T-cell (primary cell): ENCODE measurements around the gene PPP1R9B. TPM values are rescaled to one million over a fixed set of nuclear protein-coding genes. Genes with fewer than 3 reads are reported as not detected.
A peak's percentile ranks its signal among the peaks of the same experiment; 100 is the strongest.

Source experiments
- ATAC-seq, 4 experiments: fragments of 200-7000 bp in 3 of 4; fragments of 150-1000 bp in 1 of 4; cut with Tn5 transposase; replicated peaks in 1 of 4; 1 replicate in 3 of 4; 2 replicates in 1 of 4; pipeline ENCODE4 v1.10.0; 2021; ENCODE audit warnings: moderate library complexity in 3 of 4, mild to moderate bottlenecking in 2 of 4, moderate number of reproducible peaks in 1 of 4
- CTCF ChIA-PET, 2 donors: fragments of 300-600 bp; sonication (Branson Sonifier 250); formaldehyde crosslinking; loops; one replicate each; lab custom pipeline; 2022; ENCODE audit warnings: antibody characterized with exemption in 2 of 2; lab: Charles Lee
- POLR2A ChIA-PET, 2 donors: fragments of 300-600 bp; sonication (Branson Sonifier 250); formaldehyde crosslinking; loops; one replicate each; lab custom pipeline; 2022; ENCODE audit warnings: antibody characterized with exemption in 2 of 2; lab: Charles Lee
- DNase-seq, 35 experiments: peaks; one replicate each; pipeline versions ENCODE4 v3.0.0 to v3.0.0-alpha.2; 2013 to 2023
- H3K27ac ChIP-seq: one replicate; pipeline ENCODE4 v1.5.1; 2013; ENCODE audit warnings: low read length
- H3K27me3 ChIP-seq, 2 experiments: replicated peaks in 1 of 2; 1 replicate in 1 of 2; 2 replicates in 1 of 2; pipeline versions ENCODE4 v1.6.1 to v1.7.0; 2013; ENCODE audit warnings: low read length in 1 of 2, mixed read lengths in 1 of 2; ENCODE audit not compliant: control insufficient read depth in 2 of 2, insufficient read depth in 2 of 2; ENCODE audit errors: extremely low read depth in 1 of 2
- H3K36me3 ChIP-seq, 2 donors: 1 replicate in 1 of 2; 2 replicates in 1 of 2; pipeline versions ENCODE4 v1.6.1 to v1.7.0; 2013; ENCODE audit warnings: low read length in 1 of 2; ENCODE audit not compliant: control insufficient read depth in 2 of 2, insufficient read depth in 1 of 2; ENCODE audit errors: extremely low read depth in 1 of 2
- H3K4me1 ChIP-seq, 2 experiments: 1 replicate in 1 of 2; 2 replicates in 1 of 2; pipeline versions ENCODE4 v1.6.1 to v1.7.0; 2013; ENCODE audit warnings: low read length in 2 of 2, mixed read lengths in 1 of 2; ENCODE audit not compliant: insufficient read depth in 2 of 2, control insufficient read depth in 1 of 2; ENCODE audit errors: extremely low read depth in 1 of 2
- H3K4me3 ChIP-seq, 2 donors: 1 replicate in 1 of 2; 2 replicates in 1 of 2; pipeline versions ENCODE4 v1.5.1 to v1.7.0; 2013; ENCODE audit warnings: mild to moderate bottlenecking in 2 of 2, low read length in 1 of 2, moderate library complexity in 1 of 2; ENCODE audit not compliant: control insufficient read depth in 1 of 2; ENCODE audit errors: extremely low read depth in 1 of 2
- H3K9me3 ChIP-seq: 2 replicates; pipeline ENCODE4 v1.7.0; 2013
- H3K27ac Mint-ChIP-seq, 2 donors: one replicate each; pipeline ENCODE4 v1.8.0; 2020 to 2021; ENCODE audit warnings: mild to moderate bottlenecking in 2 of 2, mixed read lengths in 2 of 2
- H3K27me3 Mint-ChIP-seq, 2 donors: one replicate each; pipeline ENCODE4 v1.8.0; 2021 to 2022; ENCODE audit warnings: mixed read lengths in 2 of 2
- H3K36me3 Mint-ChIP-seq: one replicate; pipeline ENCODE4 v1.8.0; 2021; ENCODE audit warnings: mixed read lengths
- H3K4me1 Mint-ChIP-seq, 3 donors: one replicate each; pipeline ENCODE4 v1.8.0; 2020 to 2022; ENCODE audit warnings: mixed read lengths in 3 of 3, mild to moderate bottlenecking in 1 of 3
- H3K4me3 Mint-ChIP-seq, 3 donors: one replicate each; pipeline ENCODE4 v1.8.0; 2020 to 2022; ENCODE audit warnings: mild to moderate bottlenecking in 3 of 3, mixed read lengths in 3 of 3, moderate library complexity in 3 of 3
- H3K9me3 Mint-ChIP-seq, 3 donors: one replicate each; pipeline ENCODE4 v1.8.0; 2020 to 2022; ENCODE audit warnings: mixed read lengths in 3 of 3
- whole genome bisulfite sequencing: methylation state at CpG from one replicate; pipeline ENCODE4 v1.1.5; 2013; ENCODE audit warnings: missing lambda C conversion rate; ENCODE audit not compliant: insufficient coverage; 5-methylcytosine and 5-hydroxymethylcytosine counted together
- total RNA-seq, 35 experiments: library from RNA in 6 of 35; stranded (reverse) in 6 of 35; fragments of 120-200 nt in 1 of 35; gene quantifications; one replicate each; pipeline versions ENCODE4 v1.2.1 to v1.2.4 and lab custom pipeline; 2013 to 2026

Gene PPP1R9B
- total RNA-seq, 5 donors from 2014 or later (not counting 1 experiment from before 2014, with no cell fraction given): 69.5 to 95.9 (median 91.3) TPM

GRCh38 chr17:50103941-50104340 is 46.5 kb downstream of the PPP1R9B start:
- Histone ChIP-seq H3K27me3 (no peaks in the 10 kb centered on the region), H3K4me3 (no peak overlapping the region), H3K4me1 (peaks cover 0 to 10% of the 10 kb centered on the region in 2 experiments), H3K36me3 (peaks cover 17 to 54% of the 10 kb centered on the region in 2 donors), H3K9me3 (no peaks in the 10 kb centered on the region), H3K27ac (no peak overlapping the region)
- Mint-ChIP-seq H3K36me3 (peaks cover 27% of the 10 kb centered on the region), H3K27ac (no peak overlapping the region), H3K27me3 (no peaks in the 10 kb centered on the region), H3K9me3 (no peaks in the 10 kb centered on the region), H3K4me1 (peaks cover 7 to 9% (median 7%) of the 10 kb centered on the region in 3 donors), H3K4me3 (no peak overlapping the region)
- CTCF ChIA-PET: interaction anchor here in 1 of 2 donors (1.6 kb wide), 1 partner anchor 10 kb away, joined by 6 read pairs; no protein-coding TSS in a partner anchor
- ATAC-seq (no peak), DNase-seq (no peak)
- POLR2A ChIA-PET: no interaction called here
- 84% methylated on average over 4 of the region's 5 CpGs for WGBS

- POLR2A ChIA-PET: interaction anchor here in 1 of 2 donors (0.6 kb wide), 2 partner anchors 277 to 400 kb away, joined by 3 to 5 read pairs; no protein-coding TSS in a partner anchor
- CTCF ChIA-PET: interaction anchor here in 1 of 2 donors (0.6 to 1.6 kb wide), 2 partner anchors 9 to 79 kb away, joined by 3 to 6 read pairs; no protein-coding TSS in a partner anchor
- no peaks in the 10 kb centered on the region for H3K9me3 Mint-ChIP-seq
- H3K27ac Mint-ChIP-seq: no peak overlapping the region
- no peak for ATAC-seq
- H3K4me3 ChIP-seq: no peak overlapping the region
- H3K9me3 ChIP-seq: no peaks in the 10 kb centered on the region
- no peak overlapping the region for H3K4me3 Mint-ChIP-seq
- H3K4me1 ChIP-seq: peaks cover 0 to 10% of the 10 kb centered on the region in 2 experiments
- H3K27me3 Mint-ChIP-seq: no peaks in the 10 kb centered on the region
- peaks cover 15 to 55% of the 10 kb centered on the region in 2 donors for H3K36me3 ChIP-seq
- 92% methylated on average over 2 of the region's 2 CpGs for WGBS
- peaks cover 25% of the 10 kb centered on the region for H3K36me3 Mint-ChIP-seq
- H3K27ac ChIP-seq: no peak overlapping the region
- peaks cover 10 to 13% (median 11%) of the 10 kb centered on the region in 3 donors for H3K4me1 Mint-ChIP-seq
- H3K27me3 ChIP-seq: no peaks in the 10 kb centered on the region
- no peak for DNase-seq
Observed at GRCh38 chr17:50103252-50103651, 47.2 kb downstream of the PPP1R9B start.

GRCh38 chr17:50102164-50102991 is 48.1 kb downstream of the PPP1R9B start:
- Histone ChIP-seq H3K27me3 (no peaks in the 10 kb centered on the region), H3K4me3 (no peak overlapping the region), H3K27ac (no peak overlapping the region), H3K4me1 (peaks cover 0 to 12% of the 10 kb centered on the region in 2 experiments), H3K9me3 (no peaks in the 10 kb centered on the region), H3K36me3 (peaks cover 15 to 55% of the 10 kb centered on the region in 2 donors)
- ATAC-seq (no peak), DNase-seq (no peak)
- no peak overlapping the region for H3K4me3 Mint-ChIP-seq
- no peaks in the 10 kb centered on the region for H3K9me3 Mint-ChIP-seq
- CTCF ChIA-PET: no interaction called here
- POLR2A ChIA-PET: interaction anchor here in 1 of 2 donors (0.6 kb wide), 1 partner anchor 276 kb away, joined by 3 read pairs; no protein-coding TSS in a partner anchor
- WGBS: 82% methylated on average over 10 of the region's 15 CpGs
- H3K36me3 Mint-ChIP-seq: peaks cover 21% of the 10 kb centered on the region
- no peak overlapping the region for H3K27ac Mint-ChIP-seq
- peaks cover 11 to 17% (median 12%) of the 10 kb centered on the region in 3 donors for H3K4me1 Mint-ChIP-seq
- H3K27me3 Mint-ChIP-seq: no peaks in the 10 kb centered on the region

- ChIA-PET CTCF (no interaction called here), POLR2A (no interaction called here)
- H3K27ac Mint-ChIP-seq: no peak overlapping the region
- WGBS: 85% methylated on average over 14 of the region's 17 CpGs
- H3K27me3 Mint-ChIP-seq: no peaks in the 10 kb centered on the region
- Histone ChIP-seq H3K9me3 (no peaks in the 10 kb centered on the region), H3K27me3 (no peaks in the 10 kb centered on the region), H3K36me3 (peaks cover 15 to 49% of the 10 kb centered on the region in 2 donors), H3K4me1 (peaks cover 0 to 20% of the 10 kb centered on the region in 2 experiments), H3K27ac (no peak overlapping the region), H3K4me3 (no peak overlapping the region)
- ATAC-seq (no peak), DNase-seq (no peak)
- H3K9me3 Mint-ChIP-seq: no peaks in the 10 kb centered on the region
- H3K36me3 Mint-ChIP-seq: peaks cover 20% of the 10 kb centered on the region
- no peak overlapping the region for H3K4me3 Mint-ChIP-seq
- H3K4me1 Mint-ChIP-seq: peaks cover 19 to 26% (median 20%) of the 10 kb centered on the region in 3 donors
Observed at GRCh38 chr17:50101346-50102163, 48.9 kb downstream of the PPP1R9B start.

- Mint-ChIP-seq H3K4me3 (no peak overlapping the region), H3K4me1 (peaks cover 25 to 32% (median 26%) of the 10 kb centered on the region in 3 donors), H3K9me3 (no peaks in the 10 kb centered on the region), H3K27ac (no peak overlapping the region), H3K27me3 (no peaks in the 10 kb centered on the region), H3K36me3 (peaks cover 16% of the 10 kb centered on the region)
- H3K36me3 ChIP-seq: peaks cover 15 to 47% of the 10 kb centered on the region in 2 donors
- ChIA-PET POLR2A (no interaction called here), CTCF (no interaction called here)
- whole genome bisulfite sequencing: 90% methylated on average over 11 of the region's 15 CpGs
- H3K4me3 ChIP-seq: no peak overlapping the region
- DNase-seq (no peak), ATAC-seq (no peak)
- no peaks in the 10 kb centered on the region for H3K27me3 ChIP-seq
- H3K27ac ChIP-seq: no peak overlapping the region
- peaks cover 2 to 26% of the 10 kb centered on the region in 2 experiments for H3K4me1 ChIP-seq
- H3K9me3 ChIP-seq: no peaks in the 10 kb centered on the region
Observed at GRCh38 chr17:50100921-50101345, 49.5 kb downstream of the PPP1R9B start.

- CTCF ChIA-PET: interaction anchor here in 1 of 2 donors (0.6 kb wide), 1 partner anchor 763 kb away, joined by 3 read pairs; no protein-coding TSS in a partner anchor
Observed at GRCh38 chr17:50100480-50100883, 50.0 kb downstream of the PPP1R9B start.

More at GRCh38 chr17:50100480-50100883, 50.0 kb downstream of the PPP1R9B start:
- peaks cover 15 to 43% of the 10 kb centered on the region in 2 donors for H3K36me3 ChIP-seq
- no peaks in the 10 kb centered on the region for H3K27me3 ChIP-seq
- 92% methylated on average over 2 of the region's 5 CpGs for WGBS
- ATAC-seq: no peak
- no peak for DNase-seq
- H3K9me3 ChIP-seq: no peaks in the 10 kb centered on the region
- H3K4me3 ChIP-seq: no peak overlapping the region
- Mint-ChIP-seq H3K9me3 (no peaks in the 10 kb centered on the region), H3K27me3 (no peaks in the 10 kb centered on the region), H3K4me3 (no peak overlapping the region), H3K4me1 (peaks cover 30 to 36% (median 31%) of the 10 kb centered on the region in 3 donors), H3K36me3 (peaks cover 16% of the 10 kb centered on the region), H3K27ac (peak overlapping the region in 1 of 2 donors; percentile 48)
- POLR2A ChIA-PET: no interaction called here
- no peak overlapping the region for H3K27ac ChIP-seq
- peaks cover 5 to 29% of the 10 kb centered on the region in 2 experiments for H3K4me1 ChIP-seq
